ENCODE results near the gene DNAI2. TPM values are rescaled to one million over a fixed set of nuclear protein-coding genes. Genes with fewer than 3 reads are reported as not detected.

Gene DNAI2
- total RNA-seq, 4 donors from 2014 or later, result not detected

GRCh38 chr17:74362810-74363498, 88.9 kb downstream of the DNAI2 start:
- peaks cover 25 to 32% (median 26%) of the 10 kb centered on the region in 3 donors for H3K27me3 ChIP-seq
- H3K27ac ChIP-seq, result no peak overlapping the region
- H3K4me3 ChIP-seq, result no peak overlapping the region
- DNase-seq (no peak), ATAC-seq (no peak)
- no peaks in the 10 kb centered on the region for H3K4me1 ChIP-seq
- H3K36me3 ChIP-seq, result no peaks in the 10 kb centered on the region
- no peaks in the 10 kb centered on the region for H3K9me3 ChIP-seq
- TF ChIP-seq POLR2A (IDR thresholded peaks at IDR 0.05) (no peak), CTCF (IDR thresholded peaks at IDR 0.05 in 4 of 5, conservative IDR thresholded peaks at IDR 0.05 in 1 of 5) (no peak)
- intact Hi-C loops (cut with DNase I; ENCODE audit: low total_unique reads) (loop anchor here (10.0 kb wide), 1 partner anchor 148 kb away; the partner anchor contains the start of gene TTYH2), in situ Hi-C loops (cut with MboI; ENCODE audit: low sequenced_read_pairs in 4 of 4) (loop anchor here (10.0 to 25.0 kb wide), 3 partner anchors 58 to 158 kb away; partner anchors contain the start of genes RPL38 (in 3 of the 4) and TTYH2 (in 1 of the 4))

Other genes starting within 250 kb of the DNAI2 start
- gene RPL38, start 70.6 kb upstream of the DNAI2 start, total RNA-seq, result 100 to 1,000 TPM; 346 to 472 (median 443) TPM
- 10 to 100 TPM in 2 of 4 donors, 1 to 10 TPM in 2; 4.7 to 19.2 (median 11.4) TPM for gene TTYH2, start 60.7 kb upstream of the DNAI2 start, total RNA-seq
- 1 to 10 TPM in 1 of 4 donors, under 1 TPM in 2, not detected in 1; 0.41 to 1.8 (median 0.62) TPM for gene KIF19, start 52.0 kb downstream of the DNAI2 start, total RNA-seq
- gene BTBD17, start 87.6 kb downstream of the DNAI2 start, total RNA-seq, result not detected
- gene GPR142, start 93.3 kb downstream of the DNAI2 start, total RNA-seq, result not detected
- gene GPRC5C, start 157.9 kb downstream of the DNAI2 start, total RNA-seq, result 100 to 1,000 TPM in 3 of 4 donors, 10 to 100 TPM in 1; 80.4 to 138 (median 127) TPM
- gene CD300A, start 192.4 kb downstream of the DNAI2 start, total RNA-seq, result 1 to 10 TPM in 2 of 4 donors, not detected in 2; 1.4 to 2.5 TPM